ENCODE results near the gene SPART.
"Not testable (repeated sequence)": the region's sequence is repeated elsewhere in the genome, so short reads cannot be mapped to it uniquely, and the experiment has no call there.

The SPART gene

DNA sequence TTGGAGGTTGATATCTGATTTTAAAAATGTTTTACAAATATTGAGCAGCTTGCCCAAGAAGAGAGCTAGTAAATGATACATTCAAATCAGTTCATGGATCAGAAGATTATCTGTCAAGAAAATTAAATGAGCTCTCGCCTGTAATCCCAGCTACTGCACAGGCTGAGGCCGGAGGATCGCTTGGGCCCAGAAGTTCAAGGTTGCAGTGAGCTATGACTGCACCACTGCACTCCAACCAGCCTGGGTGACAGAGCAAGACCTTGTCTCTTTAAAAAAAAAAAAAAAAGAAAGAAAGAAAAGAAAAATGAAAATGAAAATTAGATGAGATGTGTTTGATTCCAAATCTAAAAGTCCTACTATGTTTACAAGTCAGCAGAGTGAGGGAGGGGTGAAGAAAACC, 2.4 kb downstream of the SPART start:
- Mint-ChIP-seq H3K4me1 (ENCODE audit: low read depth) (peaks cover 47% of the 10 kb centered on the region), H3K27ac (no peak overlapping the region), H3K9me3 (no peaks in the 10 kb centered on the region), H3K4me3 (peak overlapping the region; percentile 84), H3K27me3 (peaks cover 2% of the 10 kb centered on the region), H3K36me3 (ENCODE audit: low read depth) (peaks cover 5% of the 10 kb centered on the region)
- no peak for DNase-seq

DNA sequence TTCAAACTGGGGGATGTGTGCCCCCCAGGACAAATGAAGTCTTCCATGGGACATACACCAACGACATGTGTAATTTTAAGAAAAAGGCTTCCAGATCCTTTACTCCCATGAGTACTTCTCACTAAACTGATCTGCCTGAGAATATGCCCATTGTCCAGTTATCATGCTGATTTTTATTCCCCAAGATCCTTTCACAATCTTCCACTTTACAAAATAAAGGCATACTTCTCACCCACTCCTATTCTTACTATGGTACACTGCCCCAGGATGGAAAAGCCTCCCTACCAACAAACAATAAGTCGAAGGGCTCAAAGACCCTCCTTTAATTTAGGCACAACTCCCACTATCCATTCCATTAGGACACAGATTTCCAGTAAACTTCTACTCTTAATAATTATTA, 3.5 kb downstream of the SPART start:
- DNase-seq = no peak
- H3K4me3 Mint-ChIP-seq = no peak overlapping the region
- H3K27ac Mint-ChIP-seq = no peak overlapping the region
- peaks cover 2% of the 10 kb centered on the region for H3K27me3 Mint-ChIP-seq
- H3K9me3 Mint-ChIP-seq = no peaks in the 10 kb centered on the region
- H3K36me3 Mint-ChIP-seq (ENCODE audit: low read depth) = peaks cover 8% of the 10 kb centered on the region
- H3K4me1 Mint-ChIP-seq (ENCODE audit: low read depth) = peaks cover 55% of the 10 kb centered on the region

- H3K27me3 Mint-ChIP-seq = peaks cover 2% of the 10 kb centered on the region
- no peak overlapping the region for H3K4me3 Mint-ChIP-seq
- no peak overlapping the region for H3K27ac Mint-ChIP-seq
- peaks cover 2% of the 10 kb centered on the region for H3K9me3 Mint-ChIP-seq
- H3K4me1 Mint-ChIP-seq (ENCODE audit: low read depth) = peaks cover 60% of the 10 kb centered on the region
- no peak for DNase-seq
- H3K36me3 Mint-ChIP-seq (ENCODE audit: low read depth) = peaks cover 15% of the 10 kb centered on the region
Measured at GRCh38 chr13:36341718-36342117, 4.5 kb downstream of the SPART start.

DNA sequence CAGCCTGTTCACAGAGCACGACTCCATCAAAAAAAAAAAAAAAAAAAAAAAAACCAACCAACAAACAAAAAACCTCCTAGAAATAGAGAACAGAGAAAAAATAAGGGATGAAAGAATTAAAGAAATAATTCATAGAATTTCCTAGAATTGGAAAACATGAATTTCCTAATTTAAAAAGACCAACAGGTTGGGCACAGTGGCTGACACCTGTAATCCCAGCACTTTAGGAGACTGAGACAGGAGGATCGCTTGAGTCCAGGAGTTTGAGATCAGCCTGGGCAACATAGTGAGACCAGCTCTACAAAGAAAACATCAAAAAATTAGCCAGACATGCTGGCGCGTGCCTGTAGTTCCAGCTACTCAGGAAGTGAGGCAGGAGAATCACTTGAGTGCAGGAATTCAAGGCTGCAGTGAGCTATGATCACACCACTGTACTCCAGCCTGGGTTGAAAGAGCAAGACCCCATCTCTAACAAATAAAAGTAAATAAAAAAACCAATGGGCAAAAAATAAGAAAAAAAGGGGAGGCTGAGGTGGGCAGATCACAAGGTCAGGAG, 6.5 kb downstream of the SPART start:
- Mint-ChIP-seq H3K4me3 (no peak overlapping the region), H3K27me3 (peaks cover under 1% of the 10 kb centered on the region), H3K9me3 (peaks cover 2% of the 10 kb centered on the region), H3K36me3 (ENCODE audit: low read depth) (peaks cover 19% of the 10 kb centered on the region), H3K4me1 (ENCODE audit: low read depth) (peaks cover 68% of the 10 kb centered on the region), H3K27ac (no peak overlapping the region)
- no peak for DNase-seq

- H3K36me3 Mint-ChIP-seq (ENCODE audit: low read depth) = peaks cover 30% of the 10 kb centered on the region
- no peak overlapping the region for H3K27ac Mint-ChIP-seq
- peaks cover 2% of the 10 kb centered on the region for H3K9me3 Mint-ChIP-seq
- no peak for DNase-seq
- no peak overlapping the region for H3K4me3 Mint-ChIP-seq
- H3K27me3 Mint-ChIP-seq = no peaks in the 10 kb centered on the region
- peaks cover 69% of the 10 kb centered on the region for H3K4me1 Mint-ChIP-seq (ENCODE audit: low read depth)
Measured at GRCh38 chr13:36337938-36338641, 8.1 kb downstream of the SPART start.

DNA sequence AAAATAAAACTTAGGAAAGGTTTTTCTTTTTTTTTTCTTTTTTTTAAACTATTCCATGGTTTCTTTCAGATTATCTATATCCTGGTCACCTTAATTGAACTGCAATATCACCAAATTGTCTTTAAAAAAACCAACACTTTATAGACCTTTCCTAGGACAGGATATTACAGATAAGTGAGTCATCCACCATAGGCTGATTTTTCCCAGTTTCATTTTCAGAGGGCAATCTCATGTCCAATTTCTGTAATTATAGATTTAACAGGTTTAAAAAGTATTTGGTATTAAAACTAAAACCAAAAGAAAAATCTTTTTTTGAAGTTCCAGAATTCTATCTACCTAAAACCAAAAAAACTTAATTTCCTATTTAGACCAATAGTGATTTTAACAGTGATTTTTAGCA, 13.2 kb downstream of the SPART start:
- Mint-ChIP-seq H3K27ac (no peak overlapping the region), H3K27me3 (no peaks in the 10 kb centered on the region), H3K36me3 (ENCODE audit: low read depth) (peaks cover 64% of the 10 kb centered on the region), H3K4me3 (no peak overlapping the region), H3K4me1 (ENCODE audit: low read depth) (peaks cover 44% of the 10 kb centered on the region), H3K9me3 (peaks cover 2% of the 10 kb centered on the region)
- no peak for DNase-seq

GRCh38 chr13:36332255-36332654, 13.9 kb downstream of the SPART start:
- Mint-ChIP-seq H3K36me3 (ENCODE audit: low read depth) (peaks cover 62% of the 10 kb centered on the region), H3K4me1 (ENCODE audit: low read depth) (peaks cover 38% of the 10 kb centered on the region)
- not testable (repeated sequence) for H3K9me3 Mint-ChIP-seq, H3K4me3 Mint-ChIP-seq, H3K27me3 Mint-ChIP-seq, DNase-seq, H3K27ac Mint-ChIP-seq

GRCh38 chr13:36331280-36331679, 14.9 kb downstream of the SPART start:
- DNase-seq = no peak
- Mint-ChIP-seq H3K4me1 (ENCODE audit: low read depth) (peaks cover 29% of the 10 kb centered on the region), H3K27ac (peak overlapping the region; percentile 57), H3K4me3 (no peak overlapping the region), H3K36me3 (ENCODE audit: low read depth) (peaks cover 68% of the 10 kb centered on the region), H3K27me3 (no peaks in the 10 kb centered on the region), H3K9me3 (no peaks in the 10 kb centered on the region)

DNA sequence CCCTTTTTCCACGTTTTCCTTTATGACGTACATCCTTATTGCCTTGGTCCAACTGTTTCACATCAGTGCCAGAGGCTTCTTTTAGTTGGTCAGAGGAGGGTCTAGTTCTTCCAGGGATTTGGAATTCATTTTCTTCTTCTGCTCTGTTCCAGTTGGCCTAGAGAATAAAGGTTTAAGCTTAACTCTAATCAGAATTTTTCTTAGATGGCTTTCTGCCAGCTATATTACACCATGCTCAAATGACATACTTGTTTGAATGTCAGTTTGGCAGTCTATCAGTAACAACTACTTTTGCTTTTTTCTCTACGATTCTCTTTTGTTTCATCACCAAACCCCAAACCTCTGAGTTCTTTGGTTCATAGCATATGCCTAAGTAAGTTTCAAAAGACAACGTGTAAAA, 16.8 kb downstream of the SPART start:
- Mint-ChIP-seq H3K27ac (no peak overlapping the region), H3K4me3 (no peak overlapping the region), H3K9me3 (no peaks in the 10 kb centered on the region), H3K4me1 (ENCODE audit: low read depth) (peaks cover 16% of the 10 kb centered on the region), H3K27me3 (no peaks in the 10 kb centered on the region), H3K36me3 (ENCODE audit: low read depth) (peaks cover 77% of the 10 kb centered on the region)
- DNase-seq = no peak

DNA sequence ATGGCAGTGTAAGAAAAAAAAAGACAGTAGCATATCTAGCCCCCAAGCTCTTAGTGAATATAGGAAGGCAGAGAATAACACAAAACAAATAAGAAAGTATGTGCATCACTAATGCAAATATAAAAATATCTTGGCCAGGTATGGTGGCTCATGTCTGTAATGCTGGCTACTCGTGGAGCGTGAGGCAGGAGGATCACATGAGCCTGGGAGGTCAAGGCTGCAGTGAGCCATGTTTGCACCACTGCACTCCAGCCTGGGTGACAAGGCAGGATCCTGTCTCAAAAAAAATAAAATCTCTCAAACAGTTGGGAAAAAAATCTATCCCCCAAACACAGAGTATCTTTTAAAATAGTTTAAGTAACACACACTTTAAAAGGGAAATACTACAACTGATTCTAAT, 17.4 kb downstream of the SPART start:
- Mint-ChIP-seq H3K4me1 (ENCODE audit: low read depth) (peaks cover 10% of the 10 kb centered on the region), H3K27me3 (no peaks in the 10 kb centered on the region), H3K4me3 (no peak overlapping the region), H3K9me3 (no peaks in the 10 kb centered on the region), H3K36me3 (ENCODE audit: low read depth) (peaks cover 77% of the 10 kb centered on the region), H3K27ac (no peak overlapping the region)
- DNase-seq = no peak

DNA sequence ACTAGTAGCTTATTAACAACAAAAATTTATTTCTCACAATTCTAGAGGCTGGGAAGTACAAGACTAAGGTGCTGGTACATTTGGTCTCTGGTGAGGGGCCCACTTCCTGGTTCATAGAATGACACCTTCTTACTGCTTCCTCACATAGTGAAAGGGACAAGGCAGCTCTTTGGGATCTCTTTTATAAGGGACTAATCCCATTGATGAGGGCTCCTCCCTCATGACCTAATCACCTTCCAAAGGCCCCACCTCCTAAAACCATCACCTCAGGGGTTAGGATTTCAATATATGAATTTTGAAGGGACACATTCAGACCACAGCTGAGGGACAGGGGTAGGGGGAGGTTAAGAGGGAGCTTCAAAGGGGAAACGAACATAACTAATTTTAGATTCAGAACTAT, 20.3 kb downstream of the SPART start:
- Mint-ChIP-seq H3K4me1 (ENCODE audit: low read depth) (no peaks in the 10 kb centered on the region), H3K27me3 (no peaks in the 10 kb centered on the region), H3K4me3 (no peak overlapping the region), H3K27ac (no peak overlapping the region), H3K36me3 (ENCODE audit: low read depth) (peaks cover 89% of the 10 kb centered on the region), H3K9me3 (no peaks in the 10 kb centered on the region)
- DNase-seq = no peak

DNA sequence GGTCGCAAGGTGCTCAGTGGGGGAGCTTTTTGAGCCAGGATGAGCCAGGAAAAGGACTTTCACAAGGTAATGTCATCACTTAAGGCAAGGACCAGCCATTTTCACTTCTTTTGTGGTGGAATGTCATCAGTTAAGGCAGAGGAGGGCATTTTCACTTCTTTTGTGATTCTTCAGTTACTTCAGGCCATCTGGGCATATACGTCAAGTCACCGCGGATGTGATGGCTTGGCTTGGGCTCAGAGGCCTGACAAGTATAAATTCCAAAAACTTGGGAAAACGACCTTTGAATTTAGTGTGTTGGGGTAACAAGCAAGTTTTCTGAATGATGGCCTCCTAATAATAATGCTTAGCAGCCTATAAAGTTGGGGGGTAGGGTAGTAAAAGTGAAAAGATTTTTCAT, 21.3 kb downstream of the SPART start:
- H3K4me1 Mint-ChIP-seq (ENCODE audit: low read depth) = not testable (repeated sequence)

DNA sequence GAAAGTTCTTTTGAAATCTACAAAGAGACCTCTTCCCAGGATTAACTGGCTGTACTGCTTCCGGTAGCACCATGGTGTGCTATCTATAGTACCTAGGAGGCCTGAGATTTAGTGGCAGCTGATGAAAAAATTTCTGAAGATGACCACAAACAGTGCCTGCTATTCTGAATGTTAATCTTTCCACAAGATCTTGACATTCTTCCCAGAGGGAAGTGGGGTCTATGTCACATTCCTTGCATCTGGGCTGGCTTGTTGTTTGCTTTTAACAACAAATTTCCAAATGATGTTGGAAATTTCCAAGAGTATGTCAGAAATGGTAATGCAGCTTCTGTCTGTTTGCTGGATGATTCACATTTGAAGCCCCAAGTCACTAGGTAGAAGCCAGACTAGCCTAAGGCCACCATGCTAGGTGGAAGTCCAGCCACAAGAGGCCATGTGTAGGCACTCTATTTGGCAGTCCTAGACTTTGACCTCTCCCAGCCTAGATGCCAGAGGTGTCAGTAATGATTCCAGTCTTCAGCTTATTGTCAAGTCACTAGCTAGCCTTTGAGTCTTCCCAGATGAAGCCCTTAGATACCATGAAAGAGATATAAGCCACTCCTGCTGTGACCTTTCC, 22.1 kb downstream of the SPART start:
- no peak overlapping the region for H3K27ac Mint-ChIP-seq
- peaks cover 79% of the 10 kb centered on the region for H3K36me3 Mint-ChIP-seq (ENCODE audit: low read depth)
- no peaks in the 10 kb centered on the region for H3K9me3 Mint-ChIP-seq
- H3K27me3 Mint-ChIP-seq = no peaks in the 10 kb centered on the region
- no peaks in the 10 kb centered on the region for H3K4me1 Mint-ChIP-seq (ENCODE audit: low read depth)
- no peak overlapping the region for H3K4me3 Mint-ChIP-seq
- no peak for DNase-seq

More for the DNA sequence above, 21.3 kb downstream of the SPART start:
- not testable (repeated sequence) for H3K9me3 Mint-ChIP-seq, H3K4me3 Mint-ChIP-seq, H3K27ac Mint-ChIP-seq, H3K27me3 Mint-ChIP-seq, DNase-seq
- peaks cover 85% of the 10 kb centered on the region for H3K36me3 Mint-ChIP-seq (ENCODE audit: low read depth)

DNA sequence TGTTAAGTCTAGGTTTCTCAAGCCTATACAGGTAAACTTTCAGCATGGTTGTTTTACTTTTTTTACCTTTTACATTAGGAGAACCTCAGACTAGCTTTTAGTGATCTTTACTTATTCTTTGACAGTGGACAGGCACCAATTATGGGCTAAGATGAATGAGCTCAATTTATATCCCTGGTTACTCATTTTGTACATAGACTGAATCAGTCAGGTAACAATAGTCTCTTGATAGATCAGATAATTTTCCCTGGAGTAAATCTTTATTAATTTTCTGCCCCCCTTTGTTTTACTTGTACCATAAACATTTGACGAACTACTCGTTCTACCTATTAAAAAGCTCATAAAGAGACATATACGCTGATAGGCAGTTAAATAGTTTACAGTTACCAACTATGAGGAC, 22.8 kb downstream of the SPART start:
- Mint-ChIP-seq H3K36me3 (ENCODE audit: low read depth) (peaks cover 72% of the 10 kb centered on the region), H3K27ac (no peak overlapping the region), H3K27me3 (no peaks in the 10 kb centered on the region), H3K4me3 (no peak overlapping the region), H3K9me3 (no peaks in the 10 kb centered on the region), H3K4me1 (ENCODE audit: low read depth) (no peaks in the 10 kb centered on the region)
- no peak for DNase-seq

GRCh38 chr13:36319793-36320192, 26.4 kb downstream of the SPART start:
- H3K4me3 Mint-ChIP-seq; H3K4me1 Mint-ChIP-seq (ENCODE audit: low read depth); H3K9me3 Mint-ChIP-seq; DNase-seq; H3K27ac Mint-ChIP-seq; H3K27me3 Mint-ChIP-seq: not testable (repeated sequence)
- peaks cover 55% of the 10 kb centered on the region for H3K36me3 Mint-ChIP-seq (ENCODE audit: low read depth)

Measured in activated T-cell treated with anti-CD3 and anti-CD28 coated beads, Interleukin-2, amount 50 U/mL, for 24 hours (primary cell).